ENCODE results near the gene ITIH3.

ITIH3 gene

DNA sequence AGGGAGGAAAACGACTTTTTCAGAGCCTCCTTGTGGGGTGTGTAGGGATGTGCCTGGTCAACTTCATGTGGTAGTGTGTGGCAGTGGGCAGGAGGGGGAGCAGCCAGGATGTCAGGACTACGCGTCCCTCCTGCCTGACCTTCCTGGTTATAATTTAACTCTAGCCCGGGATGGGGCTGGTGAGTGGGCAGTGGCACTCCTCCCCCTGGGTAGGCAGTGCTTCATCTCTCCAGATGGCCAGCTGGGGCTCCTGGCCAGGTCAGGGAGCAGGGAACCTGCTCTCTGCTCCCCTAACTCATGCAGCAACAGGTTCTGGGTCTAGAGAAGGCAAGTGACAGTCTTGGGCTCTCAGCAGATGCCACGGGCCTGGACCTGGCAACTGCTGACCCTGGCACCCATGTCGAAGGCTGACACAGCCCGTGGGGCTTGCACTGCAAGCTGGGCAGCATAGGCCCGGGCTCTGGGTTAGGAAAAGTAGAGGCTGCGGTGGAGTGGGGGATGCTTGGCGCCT lies 33.3 kb downstream of the ITIH3 start:
- no peaks in the 10 kb centered on the region for H3K27me3 Mint-ChIP-seq
- DNase-seq (ENCODE audit: low spot score in 2 of 2) (no peak), ATAC-seq (replicated peaks; ENCODE audit: extremely low read depth, poor library complexity, severe bottlenecking) (no peak)
- no peak overlapping the region for H3K27ac Mint-ChIP-seq (ENCODE audit: low read depth)
- H3K4me3 Mint-ChIP-seq: no peak overlapping the region
- H3K4me1 Mint-ChIP-seq: no peaks in the 10 kb centered on the region
- H3K36me3 Mint-ChIP-seq (ENCODE audit: insufficient read depth): peaks cover 5% of the 10 kb centered on the region
- H3K9me3 Mint-ChIP-seq: no peaks in the 10 kb centered on the region

- no peaks in the 10 kb centered on the region for H3K9me3 Mint-ChIP-seq
- no peak overlapping the region for H3K27ac Mint-ChIP-seq (ENCODE audit: low read depth)
- no peak for DNase-seq (ENCODE audit: low spot score in 2 of 2)
- peaks cover 4% of the 10 kb centered on the region for H3K36me3 Mint-ChIP-seq (ENCODE audit: insufficient read depth)
- H3K4me3 Mint-ChIP-seq: no peak overlapping the region
- H3K4me1 Mint-ChIP-seq: no peaks in the 10 kb centered on the region
- no peaks in the 10 kb centered on the region for H3K27me3 Mint-ChIP-seq
- ATAC-seq (replicated peaks; ENCODE audit: extremely low read depth, poor library complexity, severe bottlenecking): no peak
These were observed 34.9 kb downstream of the ITIH3 start for GRCh38 chr3:52829482-52829881.

GRCh38 chr3:52829906-52830463 lies 35.4 kb downstream of the ITIH3 start:
- H3K27ac Mint-ChIP-seq (ENCODE audit: low read depth): no peak overlapping the region
- DNase-seq (ENCODE audit: low spot score in 2 of 2) (no peak), ATAC-seq (replicated peaks; ENCODE audit: extremely low read depth, poor library complexity, severe bottlenecking) (no peak)
- H3K36me3 Mint-ChIP-seq (ENCODE audit: insufficient read depth): peaks cover 5% of the 10 kb centered on the region
- no peak overlapping the region for H3K4me3 Mint-ChIP-seq
- H3K27me3 Mint-ChIP-seq: no peaks in the 10 kb centered on the region
- H3K9me3 Mint-ChIP-seq: no peaks in the 10 kb centered on the region
- H3K4me1 Mint-ChIP-seq: no peaks in the 10 kb centered on the region

GRCh38 chr3:52830535-52831258 lies 36.1 kb downstream of the ITIH3 start, which contains the start of gene ITIH4:
Gene ITIH4 (minus strand): TSS chr3:52830672. CDS start chr3:52830642, 30 bp downstream.
- H3K36me3 Mint-ChIP-seq (ENCODE audit: insufficient read depth): peaks cover 8% of the 10 kb centered on the region
- H3K9me3 Mint-ChIP-seq: no peaks in the 10 kb centered on the region
- H3K27ac Mint-ChIP-seq (ENCODE audit: low read depth): peak within 1 kb of the TSS; percentile 53
- H3K27me3 Mint-ChIP-seq: no peaks in the 10 kb centered on the region
- H3K4me3 Mint-ChIP-seq: no peak within 1 kb of the TSS
- DNase-seq (ENCODE audit: low spot score in 2 of 2): no peak
- no peaks in the 10 kb centered on the region for H3K4me1 Mint-ChIP-seq
- ATAC-seq (replicated peaks; ENCODE audit: extremely low read depth, poor library complexity, severe bottlenecking): no peak

DNA sequence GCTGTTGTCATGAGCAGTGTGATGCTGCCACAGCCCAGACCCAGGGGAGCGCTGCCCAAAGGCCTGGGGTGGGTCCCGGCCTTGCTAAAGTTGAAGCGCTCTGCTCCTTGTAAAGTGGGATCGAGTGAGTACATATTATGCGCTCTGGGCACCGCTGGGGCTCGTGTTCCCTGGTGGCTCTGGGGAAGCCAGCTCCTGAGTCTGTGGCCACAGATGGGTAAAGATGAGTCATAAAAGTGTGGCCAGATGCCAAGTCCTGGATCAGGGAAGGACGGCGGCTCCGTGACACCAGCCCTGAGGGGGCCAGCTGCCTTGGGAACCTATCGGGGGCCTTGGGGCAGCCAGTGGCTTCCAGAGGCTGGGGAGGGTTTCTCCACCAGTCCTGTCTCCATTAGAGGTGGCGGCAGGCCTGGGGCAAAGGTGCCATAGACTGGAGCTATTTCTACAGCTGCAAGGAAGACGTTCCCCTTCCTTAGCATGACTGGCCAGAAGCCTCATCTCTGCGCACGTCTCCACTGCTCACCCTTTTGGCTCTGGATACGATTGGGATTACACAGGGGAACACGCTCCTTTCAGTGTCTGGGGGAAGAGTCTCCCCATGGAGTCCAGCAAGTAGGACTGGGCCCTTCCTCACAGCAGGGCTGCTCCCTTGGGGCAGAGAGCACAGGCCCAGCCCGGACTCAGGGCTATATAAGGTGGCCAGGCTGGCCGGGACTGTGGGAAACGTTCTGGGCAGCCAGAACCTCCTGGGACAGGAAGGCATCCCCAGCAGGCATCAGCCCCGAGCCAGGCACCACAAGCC lies 37.1 kb downstream of the ITIH3 start:
- DNase-seq (ENCODE audit: low spot score in 2 of 2) (no peak), ATAC-seq (replicated peaks; ENCODE audit: extremely low read depth, poor library complexity, severe bottlenecking) (no peak)
- Mint-ChIP-seq H3K27ac (ENCODE audit: low read depth) (peak overlapping the region; percentile 53), H3K27me3 (no peaks in the 10 kb centered on the region), H3K36me3 (ENCODE audit: insufficient read depth) (peaks cover 11% of the 10 kb centered on the region), H3K4me3 (no peak overlapping the region), H3K4me1 (peaks cover 4% of the 10 kb centered on the region), H3K9me3 (no peaks in the 10 kb centered on the region)

- no peaks in the 10 kb centered on the region for H3K27me3 Mint-ChIP-seq
- ATAC-seq (replicated peaks; ENCODE audit: extremely low read depth, poor library complexity, severe bottlenecking): no peak
- H3K9me3 Mint-ChIP-seq: no peaks in the 10 kb centered on the region
- H3K4me1 Mint-ChIP-seq: peaks cover 17% of the 10 kb centered on the region
- no peak overlapping the region for H3K27ac Mint-ChIP-seq (ENCODE audit: low read depth)
- DNase-seq (ENCODE audit: low spot score in 2 of 2): no peak
- peaks cover 7% of the 10 kb centered on the region for H3K36me3 Mint-ChIP-seq (ENCODE audit: insufficient read depth)
- H3K4me3 Mint-ChIP-seq: no peak overlapping the region
These were observed 38.6 kb downstream of the ITIH3 start for GRCh38 chr3:52833202-52833601.

- peak within 1 kb of the TSS; percentile 9 for H3K27ac Mint-ChIP-seq (ENCODE audit: low read depth)
- H3K4me3 Mint-ChIP-seq: no peak within 1 kb of the TSS
- H3K9me3 Mint-ChIP-seq: no peaks in the 10 kb centered on the region
- H3K27me3 Mint-ChIP-seq: no peaks in the 10 kb centered on the region
- peaks cover 11% of the 10 kb centered on the region for H3K36me3 Mint-ChIP-seq (ENCODE audit: insufficient read depth)
- ATAC-seq (replicated peaks; ENCODE audit: extremely low read depth, poor library complexity, severe bottlenecking): no peak
- DNase-seq (ENCODE audit: low spot score in 2 of 2): no peak
- peaks cover 35% of the 10 kb centered on the region for H3K4me1 Mint-ChIP-seq
These were observed 40.4 kb downstream of the ITIH3 start, which contains the start of gene MUSTN1 for GRCh38 chr3:52834871-52835501. Gene MUSTN1 (minus strand): TSS chr3:52835019. CDS start chr3:52834948, 71 bp downstream.

GRCh38 chr3:52835766-52836470 lies 41.3 kb downstream of the ITIH3 start:
- DNase-seq (ENCODE audit: low spot score in 2 of 2) (no peak), ATAC-seq (replicated peaks; ENCODE audit: extremely low read depth, poor library complexity, severe bottlenecking) (no peak)
- no peaks in the 10 kb centered on the region for H3K9me3 Mint-ChIP-seq
- H3K27me3 Mint-ChIP-seq: no peaks in the 10 kb centered on the region
- H3K4me1 Mint-ChIP-seq: peaks cover 39% of the 10 kb centered on the region
- H3K36me3 Mint-ChIP-seq (ENCODE audit: insufficient read depth): peaks cover 11% of the 10 kb centered on the region
- no peak overlapping the region for H3K4me3 Mint-ChIP-seq
- H3K27ac Mint-ChIP-seq (ENCODE audit: low read depth): no peak overlapping the region

- peak overlapping the region; percentile 35 for H3K27ac Mint-ChIP-seq (ENCODE audit: low read depth)
- H3K4me1 Mint-ChIP-seq: peaks cover 39% of the 10 kb centered on the region
- H3K9me3 Mint-ChIP-seq: no peaks in the 10 kb centered on the region
- peaks cover 11% of the 10 kb centered on the region for H3K36me3 Mint-ChIP-seq (ENCODE audit: insufficient read depth)
- no peak for ATAC-seq (replicated peaks; ENCODE audit: extremely low read depth, poor library complexity, severe bottlenecking)
- no peak for DNase-seq (ENCODE audit: low spot score in 2 of 2)
- H3K27me3 Mint-ChIP-seq: no peaks in the 10 kb centered on the region
- H3K4me3 Mint-ChIP-seq: no peak overlapping the region
These were observed 41.9 kb downstream of the ITIH3 start for GRCh38 chr3:52836471-52836845.

- Mint-ChIP-seq H3K4me3 (no peak overlapping the region), H3K4me1 (peaks cover 39% of the 10 kb centered on the region), H3K36me3 (ENCODE audit: insufficient read depth) (peaks cover 14% of the 10 kb centered on the region), H3K27me3 (no peaks in the 10 kb centered on the region), H3K27ac (ENCODE audit: low read depth) (peak overlapping the region; percentile 35), H3K9me3 (no peaks in the 10 kb centered on the region)
- ATAC-seq (replicated peaks; ENCODE audit: extremely low read depth, poor library complexity, severe bottlenecking) (no peak), DNase-seq (ENCODE audit: low spot score in 2 of 2) (no peak)
These were observed 42.4 kb downstream of the ITIH3 start for GRCh38 chr3:52836986-52837385.

- H3K9me3 Mint-ChIP-seq: no peaks in the 10 kb centered on the region
- H3K27ac Mint-ChIP-seq (ENCODE audit: low read depth): no peak overlapping the region
- peak; percentile 88 for ATAC-seq (replicated peaks; ENCODE audit: extremely low read depth, poor library complexity, severe bottlenecking)
- no peaks in the 10 kb centered on the region for H3K27me3 Mint-ChIP-seq
- peaks cover 39% of the 10 kb centered on the region for H3K4me1 Mint-ChIP-seq
- H3K36me3 Mint-ChIP-seq (ENCODE audit: insufficient read depth): peaks cover 16% of the 10 kb centered on the region
- H3K4me3 Mint-ChIP-seq: peak overlapping the region; percentile 28
- no peak for DNase-seq (ENCODE audit: low spot score in 2 of 2)
These were observed 44.1 kb downstream of the ITIH3 start for GRCh38 chr3:52838561-52839267.

All from central memory CD8-positive, alpha-beta T cell (primary cell).